ENCODE data around the gene TUB.

The TUB gene

DNA sequence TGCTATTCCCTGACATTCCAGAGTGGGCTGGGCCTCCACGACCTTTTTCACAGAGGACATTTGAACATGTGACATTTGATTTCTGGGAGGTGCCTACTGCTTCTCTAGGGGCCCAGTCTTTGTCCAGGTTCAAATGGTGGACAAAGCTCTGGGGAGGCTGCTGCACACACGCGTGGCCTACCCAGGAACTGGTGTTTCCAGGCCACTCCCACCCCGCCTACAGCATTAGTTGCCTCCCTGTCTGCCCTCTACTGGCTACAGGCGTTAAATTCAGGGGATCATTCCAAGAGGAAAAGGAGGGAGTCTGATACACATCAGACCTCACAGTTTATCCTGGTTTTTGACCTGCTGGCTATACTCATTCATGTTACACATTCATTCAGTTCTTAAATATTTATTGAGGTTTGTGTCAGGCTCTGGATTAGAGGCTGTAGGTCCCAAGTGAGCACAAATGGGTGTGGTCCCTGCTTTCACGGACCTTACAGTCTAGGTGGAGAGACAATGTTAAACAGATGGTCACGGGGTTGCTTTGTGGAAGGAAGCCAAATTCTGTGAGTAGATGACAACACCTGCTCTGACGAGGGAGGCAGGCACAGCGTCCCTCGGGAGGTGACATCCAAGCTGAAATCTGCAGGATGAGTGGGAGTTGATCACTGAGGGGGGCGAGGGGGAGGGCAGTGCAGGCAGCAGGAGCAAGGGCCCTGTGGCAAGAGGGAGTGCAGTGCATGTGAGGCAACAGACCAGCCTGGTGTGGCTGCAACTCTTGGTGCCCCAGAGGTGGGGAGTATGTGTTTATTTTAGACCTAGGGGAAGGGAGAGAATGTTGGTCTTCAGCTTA, 11.8 kb downstream of the TUB start:
- peak; percentile 84 for DNase-seq

DNA sequence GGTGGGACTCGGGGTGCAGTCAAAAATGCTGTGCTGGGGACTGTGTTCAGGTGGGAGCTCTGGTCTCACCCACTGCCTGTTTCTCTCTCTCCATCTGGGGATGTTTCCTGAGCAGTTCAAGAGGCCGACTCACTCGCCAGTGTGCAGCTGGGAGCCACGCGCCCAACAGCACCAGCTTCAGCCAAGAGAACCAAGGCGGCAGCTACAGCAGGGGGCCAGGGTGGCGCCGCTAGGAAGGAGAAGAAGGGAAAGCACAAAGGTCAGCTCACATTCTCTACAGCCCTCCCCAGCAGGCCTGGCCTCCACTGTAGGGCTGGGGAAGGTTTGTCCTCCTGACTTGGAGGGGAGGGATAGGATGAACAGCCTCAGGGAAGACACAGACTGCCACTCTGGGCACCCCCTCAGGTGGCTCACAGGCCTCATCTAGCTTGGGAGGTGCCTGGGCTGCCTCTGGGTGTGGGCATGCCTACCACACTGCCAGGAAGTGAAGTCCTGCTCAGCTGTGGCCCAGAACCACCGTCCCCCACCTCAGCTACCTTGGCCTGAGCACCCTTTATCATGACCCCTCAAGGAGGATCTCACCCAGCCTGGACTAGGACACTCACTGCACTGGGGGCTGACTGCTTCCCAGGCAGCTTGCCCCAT, 13.0 kb downstream of the TUB start:
- DNase-seq = peak; percentile 49

DNA sequence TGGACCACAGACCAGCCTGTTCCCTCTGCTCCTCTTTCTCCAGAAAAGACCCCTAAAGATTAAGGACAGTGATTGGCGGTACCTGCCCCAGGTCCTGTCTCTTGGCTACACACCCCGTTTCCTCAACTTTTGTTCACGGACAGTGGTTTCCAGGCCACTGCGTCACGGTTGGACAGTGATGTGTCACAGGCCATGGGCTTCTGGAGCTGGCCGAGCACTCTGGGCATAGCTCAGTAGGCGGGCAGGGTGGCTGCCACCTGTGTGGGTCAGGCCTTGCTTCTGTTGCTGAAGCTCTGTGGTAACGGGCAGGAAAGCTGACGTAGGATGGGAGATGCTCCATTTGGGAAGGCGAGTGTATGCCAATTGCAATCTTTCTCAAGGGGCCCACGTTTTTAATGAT, 13.6 kb downstream of the TUB start:
- DNase-seq = peak; percentile 37

DNA sequence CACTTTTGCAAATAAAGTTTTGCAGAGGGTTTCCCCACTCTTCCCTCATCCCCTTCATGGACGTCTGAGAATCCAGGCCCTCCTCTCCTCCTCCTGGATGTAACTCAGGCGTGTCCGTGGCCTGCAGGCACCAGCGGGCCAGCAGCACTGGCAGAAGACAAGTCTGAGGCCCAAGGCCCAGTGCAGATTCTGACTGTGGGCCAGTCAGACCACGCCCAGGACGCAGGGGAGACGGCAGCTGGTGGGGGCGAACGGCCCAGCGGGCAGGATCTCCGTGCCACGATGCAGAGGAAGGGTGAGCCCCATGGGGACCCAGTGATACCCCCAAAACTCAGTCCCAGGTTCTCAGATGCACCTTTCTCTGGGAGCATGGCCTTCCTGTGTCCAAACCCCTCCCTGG, 14.4 kb downstream of the TUB start:
- DNase-seq = peak; percentile 38

DNA sequence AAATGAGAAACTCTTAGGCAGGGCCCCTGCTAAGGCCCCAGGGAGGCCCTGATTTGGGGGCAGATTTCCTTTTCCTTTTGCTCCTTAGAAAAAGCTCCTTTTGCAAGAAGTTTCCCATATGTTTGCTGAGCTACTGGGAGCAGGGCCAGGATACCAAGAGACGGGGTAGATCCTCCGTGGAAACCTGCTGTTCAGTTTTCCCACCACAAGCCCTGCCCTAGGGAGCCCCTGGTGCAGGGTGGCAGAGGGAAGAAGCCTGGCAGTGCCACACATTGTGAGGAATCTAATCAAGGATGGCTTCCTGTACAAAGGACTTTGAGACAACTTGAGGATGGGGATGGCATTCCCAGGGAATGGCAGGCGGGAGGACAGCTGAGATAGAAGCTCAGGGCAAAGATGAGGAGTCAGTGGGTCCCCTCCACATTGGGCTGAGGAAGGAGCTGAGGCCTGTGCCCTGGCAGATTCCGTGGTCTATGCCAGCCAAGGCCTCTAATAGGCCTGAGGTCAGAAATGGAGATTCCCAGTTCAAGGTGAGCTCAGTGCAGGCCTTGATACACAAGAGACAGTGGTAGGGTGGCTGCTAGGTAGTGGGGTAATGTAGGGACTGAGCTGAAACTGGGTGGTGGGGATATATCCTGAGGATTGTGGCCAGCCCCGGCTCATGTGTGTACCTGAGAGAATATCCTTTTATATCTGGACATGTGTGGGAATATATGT, 15.0 kb downstream of the TUB start:
- DNase-seq = peak; percentile 32

DNA sequence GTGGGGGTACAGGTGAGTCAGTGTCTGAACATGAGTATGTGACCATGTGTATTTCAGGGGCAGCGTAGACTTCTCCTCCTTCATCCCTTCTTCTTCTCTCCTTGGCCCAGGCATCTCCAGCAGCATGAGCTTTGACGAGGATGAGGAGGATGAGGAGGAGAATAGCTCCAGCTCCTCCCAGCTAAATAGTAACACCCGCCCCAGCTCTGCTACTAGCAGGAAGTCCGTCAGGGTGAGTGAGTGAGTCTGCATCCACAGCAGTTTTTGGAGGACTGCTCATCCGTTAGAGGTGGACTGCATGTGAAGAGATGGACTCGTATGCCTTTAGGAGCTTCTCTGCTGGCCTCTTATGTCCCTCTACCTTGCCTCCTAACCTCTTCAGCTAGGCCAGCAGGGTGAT, 15.6 kb downstream of the TUB start:
- DNase-seq = peak; percentile 32

DNA sequence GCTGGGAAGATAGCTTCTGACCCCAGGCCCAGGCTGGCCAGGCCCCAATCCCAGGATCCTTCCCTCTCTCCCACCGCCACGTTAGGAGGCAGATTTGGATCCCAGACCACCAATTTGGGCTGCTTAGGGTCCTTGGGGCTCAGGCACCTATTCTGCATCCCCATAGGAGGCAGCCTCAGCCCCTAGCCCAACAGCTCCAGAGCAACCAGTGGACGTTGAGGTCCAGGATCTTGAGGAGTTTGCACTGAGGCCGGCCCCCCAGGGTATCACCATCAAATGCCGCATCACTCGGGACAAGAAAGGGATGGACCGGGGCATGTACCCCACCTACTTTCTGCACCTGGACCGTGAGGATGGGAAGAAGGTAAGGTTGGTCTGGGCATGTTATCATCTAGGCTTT, 16.1 kb downstream of the TUB start:
- DNase-seq = peak; percentile 46

DNA sequence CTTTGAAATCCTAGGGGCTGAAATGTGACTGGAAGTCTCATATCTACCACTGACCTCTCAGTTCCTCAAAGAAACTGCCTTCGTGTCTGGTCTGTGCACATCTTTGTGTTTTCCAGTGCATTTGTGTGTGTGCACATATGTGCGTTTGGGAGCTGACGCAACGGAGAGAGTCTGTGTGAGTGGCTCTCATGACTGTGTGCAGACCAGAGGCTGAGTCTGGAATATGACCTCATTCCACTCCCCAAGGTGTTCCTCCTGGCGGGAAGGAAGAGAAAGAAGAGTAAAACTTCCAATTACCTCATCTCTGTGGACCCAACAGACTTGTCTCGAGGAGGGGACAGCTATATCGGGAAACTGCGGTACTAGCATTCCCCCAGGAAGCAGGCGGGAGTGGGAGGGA, 16.5 kb downstream of the TUB start:
- peak; percentile 41 for DNase-seq

DNA sequence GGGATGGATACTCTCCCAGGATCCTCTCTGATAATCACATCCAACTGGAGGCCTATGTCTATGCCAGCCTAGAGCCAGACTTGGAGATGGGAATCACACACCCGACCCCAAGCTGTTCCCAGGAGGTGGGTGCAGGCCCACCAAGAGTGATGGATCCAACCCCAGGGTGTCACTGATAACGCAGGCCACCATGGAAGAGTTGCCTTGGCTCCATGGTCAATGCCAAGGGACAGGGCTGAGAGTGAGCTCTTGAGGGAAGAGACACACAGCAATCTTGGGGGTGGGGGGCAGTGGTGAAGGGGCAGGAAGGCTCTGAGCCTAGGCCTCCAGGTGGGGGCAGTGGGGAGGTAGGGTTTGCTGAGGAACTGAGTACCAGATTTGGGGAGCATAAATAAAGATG, 16.9 kb downstream of the TUB start:
- DNase-seq = no peak

DNA sequence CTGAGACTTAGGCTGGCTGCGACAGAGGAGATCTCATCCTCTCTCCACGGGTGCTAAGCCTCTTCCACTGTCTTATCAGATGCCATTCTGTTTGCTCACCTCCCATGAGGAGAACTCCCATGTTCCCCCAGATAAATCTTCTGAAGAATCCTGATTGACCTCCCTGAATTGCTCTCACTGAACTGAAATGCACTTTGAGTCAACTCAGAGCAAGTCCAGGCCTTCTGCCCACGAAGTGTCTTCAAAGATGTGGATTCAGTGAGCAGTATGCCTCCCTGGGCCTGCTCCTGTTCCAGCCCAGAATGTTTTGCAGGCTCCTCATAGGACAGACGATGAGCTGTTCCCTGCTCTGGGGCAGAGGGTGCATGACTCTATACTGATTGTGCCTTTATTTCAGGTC, 17.4 kb downstream of the TUB start:
- DNase-seq = peak; percentile 45

DNA sequence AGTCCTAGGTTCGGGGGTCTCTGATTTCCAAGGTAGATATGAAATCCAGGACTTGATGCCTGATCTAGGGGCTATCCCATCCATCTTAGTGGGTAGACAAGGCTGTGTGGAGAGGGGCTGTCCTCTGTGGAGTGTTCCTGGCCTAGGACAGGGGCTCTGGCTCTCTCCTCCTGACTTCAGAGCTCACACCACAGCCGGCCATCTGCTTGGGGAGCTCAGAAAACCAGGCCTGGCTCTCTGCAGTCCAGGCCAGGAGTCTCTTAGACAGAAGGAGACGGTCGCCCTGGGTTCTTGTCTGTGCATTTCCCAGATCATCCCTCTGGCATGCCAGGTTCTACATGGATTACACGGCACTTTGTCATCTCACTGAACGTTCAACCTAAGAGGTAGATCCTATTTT, 17.9 kb downstream of the TUB start:
- peak; percentile 54 for DNase-seq

DNA sequence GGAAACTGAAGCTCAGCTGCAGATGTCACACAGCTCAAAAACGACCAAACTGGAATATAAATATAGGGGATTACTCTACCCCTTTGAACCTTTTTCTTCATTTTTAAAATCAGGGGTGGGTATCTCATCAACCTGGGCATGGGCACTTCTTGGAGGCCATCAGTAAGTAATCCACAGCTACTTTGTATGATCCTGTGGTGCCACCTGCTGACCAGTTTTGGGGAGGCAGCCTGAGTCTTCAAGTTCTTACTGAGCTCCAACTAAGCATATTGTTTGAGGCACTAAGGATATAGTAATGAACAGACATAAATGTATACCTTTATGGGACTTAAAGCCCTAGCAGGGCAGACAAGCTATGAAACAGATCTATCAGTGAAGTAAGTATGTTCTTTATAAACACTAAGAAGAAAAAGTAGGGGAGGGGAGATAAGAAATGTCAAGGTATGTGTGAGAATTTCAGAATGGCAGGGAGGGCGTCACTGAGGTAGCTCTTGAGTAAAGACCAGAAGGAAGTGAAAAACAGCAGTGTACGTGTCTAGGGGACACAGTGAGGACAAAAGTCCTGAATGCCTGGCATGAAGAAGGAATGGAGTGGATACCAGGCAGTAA, 18.4 kb downstream of the TUB start:
- peak; percentile 86 for DNase-seq

DNA sequence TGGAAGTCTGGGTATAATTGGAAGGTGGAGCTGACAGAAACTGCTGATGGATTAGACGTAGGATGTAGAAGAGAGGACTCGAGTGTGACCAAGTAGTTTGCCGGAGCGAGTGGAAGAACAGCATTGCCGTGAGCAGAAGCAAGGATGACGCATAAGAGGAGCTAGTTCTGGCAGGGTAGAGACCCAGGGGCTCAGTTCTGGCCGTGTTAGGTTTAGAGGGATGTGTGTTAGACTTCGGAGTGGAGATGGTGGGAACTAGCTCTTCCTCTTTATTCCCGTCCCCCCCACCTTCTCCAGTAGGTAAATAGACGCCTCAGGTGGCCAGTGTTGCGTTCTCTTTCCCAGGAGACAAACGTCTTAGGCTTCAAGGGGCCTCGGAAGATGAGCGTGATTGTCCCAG, 19.1 kb downstream of the TUB start:
- DNase-seq = no peak

DNA sequence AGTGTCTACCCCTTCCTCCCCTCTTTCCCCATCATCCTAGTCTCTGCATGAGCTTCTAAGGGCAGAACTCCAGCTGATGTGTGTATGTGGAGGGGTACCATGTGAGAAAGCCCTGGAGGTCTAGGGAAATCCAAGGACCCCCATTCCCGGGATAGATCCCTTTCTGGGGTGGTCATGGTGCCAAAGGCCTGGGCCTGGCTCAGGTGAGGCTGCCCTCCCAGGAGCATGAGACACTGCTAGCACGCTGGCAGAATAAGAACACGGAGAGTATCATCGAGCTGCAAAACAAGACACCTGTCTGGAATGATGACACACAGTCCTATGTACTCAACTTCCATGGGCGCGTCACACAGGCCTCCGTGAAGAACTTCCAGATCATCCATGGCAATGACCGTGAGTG, 19.6 kb downstream of the TUB start:
- DNase-seq = no peak

DNA sequence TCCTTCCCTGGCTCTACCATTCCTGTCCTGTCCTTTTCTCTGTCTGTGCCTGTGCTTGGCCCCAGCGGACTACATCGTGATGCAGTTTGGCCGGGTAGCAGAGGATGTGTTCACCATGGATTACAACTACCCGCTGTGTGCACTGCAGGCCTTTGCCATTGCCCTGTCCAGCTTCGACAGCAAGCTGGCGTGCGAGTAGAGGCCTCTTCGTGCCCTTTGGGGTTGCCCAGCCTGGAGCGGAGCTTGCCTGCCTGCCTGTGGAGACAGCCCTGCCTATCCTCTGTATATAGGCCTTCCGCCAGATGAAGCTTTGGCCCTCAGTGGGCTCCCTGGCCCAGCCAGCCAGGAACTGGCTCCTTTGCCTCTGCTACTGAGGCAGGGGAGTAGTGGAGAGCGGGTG, 20.4 kb downstream of the TUB start:
- no peak for DNase-seq

DNA sequence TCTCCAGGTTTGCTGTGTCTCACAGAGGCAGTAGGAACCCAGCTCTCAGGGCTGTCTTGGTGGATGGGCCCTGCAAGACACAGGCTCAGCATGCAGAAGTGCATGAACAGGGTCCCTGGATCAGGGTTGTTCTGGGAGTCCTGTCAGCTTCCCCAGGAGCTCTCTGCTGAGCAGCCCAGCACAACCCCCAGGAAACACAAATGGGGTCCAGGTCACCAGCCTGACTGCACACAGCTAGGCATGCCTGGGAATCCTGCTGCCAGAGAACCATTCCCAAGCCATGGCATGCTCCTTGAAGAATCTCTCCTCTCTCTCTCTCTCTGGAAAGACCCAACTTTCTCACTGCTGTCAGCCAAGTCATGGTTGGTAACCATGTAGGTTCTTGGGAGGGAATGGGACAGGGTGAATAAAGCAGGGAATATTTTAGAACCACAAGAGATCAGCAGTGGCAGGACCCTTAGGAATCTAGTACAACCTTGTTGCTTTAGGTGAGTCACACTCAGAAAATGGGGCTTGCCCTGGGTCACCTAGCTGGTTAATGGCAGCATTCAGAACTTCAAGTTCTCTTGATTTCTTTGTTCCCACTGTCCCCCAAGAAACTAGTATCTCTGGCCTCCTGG, 21.4 kb downstream of the TUB start:
- peak; percentile 42 for DNase-seq

DNA sequence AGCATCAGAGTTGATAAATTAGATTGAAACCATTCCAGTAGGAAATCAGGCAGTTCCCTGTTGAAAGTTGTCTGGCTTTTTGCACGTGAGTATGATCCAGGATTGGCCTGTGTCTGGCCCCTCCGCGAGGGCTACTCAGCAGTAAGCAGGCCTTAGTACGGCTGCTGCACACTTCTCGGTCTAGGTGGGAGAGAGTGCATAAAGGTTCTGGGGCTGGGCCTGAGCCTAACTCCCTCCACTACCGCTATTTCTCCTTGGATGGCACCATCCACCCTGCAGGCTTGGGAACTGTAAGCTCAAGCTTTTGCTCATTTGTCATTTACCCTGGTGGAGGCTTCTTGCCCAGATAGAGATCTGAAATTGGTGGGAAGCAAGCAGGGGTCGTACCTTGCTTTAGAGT, 22.0 kb downstream of the TUB start:
- peak; percentile 27 for DNase-seq

DNA sequence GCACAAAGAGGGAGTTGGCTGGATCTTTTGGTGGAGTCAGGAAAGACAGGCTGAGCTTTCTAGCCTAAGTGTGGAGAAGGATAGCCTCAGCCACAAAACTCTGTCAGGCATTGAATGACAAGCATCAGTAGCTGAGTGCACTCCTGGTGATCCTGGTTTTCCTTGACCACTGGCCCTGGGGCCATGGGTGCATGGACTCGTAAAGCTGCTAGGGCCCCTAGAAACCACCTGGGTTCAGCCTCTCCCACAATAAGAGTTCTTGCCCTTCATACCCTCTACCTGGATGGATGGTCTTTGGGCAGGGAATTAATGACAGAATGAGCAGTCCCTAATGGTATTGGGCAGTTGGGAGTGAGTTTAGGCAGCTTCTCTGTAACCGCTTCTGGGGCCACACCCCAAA, 22.9 kb downstream of the TUB start:
- DNase-seq = peak; percentile 34

DNA sequence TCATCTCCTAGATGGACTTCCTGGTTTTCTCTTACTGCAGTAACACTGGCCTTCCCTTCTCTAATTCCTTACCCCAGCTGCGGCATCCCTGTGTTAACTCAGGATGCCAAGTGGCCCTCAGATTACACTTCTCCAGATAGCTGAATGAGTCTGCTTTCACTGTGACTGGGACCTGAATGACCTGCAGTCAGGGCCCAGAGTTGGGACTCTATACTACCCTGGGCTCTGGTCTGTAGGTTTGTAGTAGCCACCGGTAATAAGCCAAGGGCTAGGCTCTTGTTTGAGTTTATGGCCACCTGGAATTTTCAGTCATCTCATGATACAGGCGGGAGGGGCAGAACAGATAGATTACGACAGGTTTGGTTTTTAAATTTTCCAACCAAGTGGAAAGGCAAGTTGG, 24.1 kb downstream of the TUB start:
- no peak for DNase-seq

DNA sequence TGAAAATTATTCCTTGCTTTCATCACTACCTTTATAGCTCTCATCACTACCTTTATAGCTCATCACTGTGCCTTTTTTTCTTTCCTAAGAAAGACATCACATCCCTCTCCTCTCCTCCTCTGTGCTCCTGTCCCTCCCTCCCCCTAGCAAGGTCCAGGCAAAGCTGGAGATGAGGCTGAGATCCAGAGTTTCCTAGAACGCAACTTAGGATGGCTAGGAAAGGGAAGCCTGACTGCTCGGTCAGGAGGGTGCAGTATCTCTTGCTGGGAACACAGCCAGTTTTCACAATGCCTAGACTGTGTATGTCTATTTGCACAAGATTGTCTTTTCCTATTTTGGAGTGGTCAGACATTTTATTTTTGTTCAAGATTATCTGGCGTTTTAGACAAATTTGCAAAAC, 24.7 kb downstream of the TUB start:
- no peak for DNase-seq

DNA sequence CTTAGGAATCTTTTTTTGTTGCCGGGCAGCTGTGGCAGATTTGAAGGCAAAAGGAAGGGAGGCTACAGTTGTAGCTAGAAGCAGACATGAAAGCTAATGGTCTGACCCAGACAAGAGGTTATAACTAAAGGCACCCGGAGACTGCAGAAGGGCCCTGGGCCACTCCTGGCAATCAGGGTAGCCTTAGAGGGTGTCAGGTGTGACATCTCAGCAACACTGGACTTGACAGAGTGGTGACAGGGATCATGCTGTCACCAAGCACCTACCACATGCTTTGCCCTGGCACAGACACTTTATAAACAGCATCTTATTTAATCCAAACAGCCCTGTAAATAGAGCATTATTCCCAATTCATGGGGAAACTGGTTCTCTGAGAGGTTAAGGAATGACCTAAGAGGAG, 25.7 kb downstream of the TUB start:
- no peak for DNase-seq

DNA sequence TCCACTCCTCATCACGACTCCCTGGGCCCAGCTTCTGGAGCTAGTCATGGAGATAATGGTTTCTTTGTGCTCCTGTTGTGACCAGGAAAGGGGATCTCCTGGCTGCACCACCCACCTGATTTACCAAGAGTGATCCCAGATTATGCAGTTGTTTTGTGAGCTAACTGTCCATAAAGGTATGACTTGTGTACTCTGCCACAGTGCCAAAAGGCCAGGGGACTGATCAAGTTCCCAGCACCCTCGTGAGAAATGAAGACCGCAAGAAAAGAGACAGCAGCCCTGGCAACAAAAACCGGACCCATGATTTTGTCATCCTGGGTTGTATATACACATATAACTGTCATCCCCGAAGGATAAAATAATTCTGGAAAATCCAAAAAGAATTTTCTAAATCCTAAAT, 26.6 kb downstream of the TUB start:
- no peak for DNase-seq

DNA sequence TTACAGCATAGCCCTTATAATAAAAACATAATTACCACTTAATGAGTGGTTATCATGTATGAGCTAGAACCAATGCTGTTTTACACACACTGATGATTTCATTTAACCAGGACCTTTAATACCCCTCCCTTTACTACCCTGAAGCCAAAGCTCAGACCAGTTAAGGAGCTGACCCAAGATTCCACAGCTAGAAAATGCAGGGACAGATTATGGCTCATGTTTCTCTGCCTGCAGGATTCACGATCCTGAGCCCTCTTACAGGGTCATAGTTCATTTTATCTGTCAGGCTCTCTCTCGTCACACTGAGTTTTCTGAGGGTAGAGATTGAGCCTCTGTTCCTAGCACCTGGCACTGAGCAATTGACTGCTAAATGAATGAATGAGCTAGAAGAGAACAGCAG, 27.4 kb downstream of the TUB start:
- DNase-seq = no peak

Data from islet precursor cell (in vitro differentiated cells).